ENCODE data around the gene CDK18.

The CDK18 gene

GRCh38 chr1:205534444-205534985 is 30.0 kb downstream of the CDK18 start:
- H3K79me2 ChIP-seq (ENCODE audit: insufficient read depth, low read length), result no peaks in the 10 kb centered on the region
- no peaks in the 10 kb centered on the region; the same call in 1 of the 2 replicates for H4K20me1 ChIP-seq (ENCODE audit: insufficient read depth, low read length)
- TF ChIP-seq EZH2 (IDR thresholded peaks at IDR 0.05; ENCODE audit: borderline replicate concordance, low read depth, low read length, severe bottlenecking), result no peak
- no peak for TF ChIP-seq CTCF (IDR thresholded peaks at IDR 0.05; ENCODE audit: borderline replicate concordance, extremely low read depth, low read length, poor library complexity, severe bottlenecking)
- no peaks in the 10 kb centered on the region for H3K27me3 ChIP-seq (ENCODE audit: insufficient read depth, low read length, poor library complexity)
- ATAC-seq (ENCODE audit: insufficient read depth, low read depth) (no peak), DNase-seq (no peak)
- H3K4me1 ChIP-seq (ENCODE audit: insufficient read depth, low read length), result no peaks in the 10 kb centered on the region
- no peaks in the 10 kb centered on the region for H3K36me3 ChIP-seq (ENCODE audit: insufficient read depth, low read length)
- no peaks in the 10 kb centered on the region for H3K9me3 ChIP-seq (ENCODE audit: insufficient read depth, low read length, severe bottlenecking)
- H3K4me3 ChIP-seq (ENCODE audit: low read depth in 1 of 2, low read length in 2 of 2), result no peak overlapping the region
- H3K4me2 ChIP-seq (ENCODE audit: insufficient read depth, low read length), result no peak overlapping the region
- no peak overlapping the region for H2AFZ ChIP-seq (ENCODE audit: low read depth, low read length)
- H3K27ac ChIP-seq (ENCODE audit: low read length), result no peak overlapping the region
- no peak overlapping the region for H3K9ac ChIP-seq (ENCODE audit: low read depth, low read length)

- H3K27ac ChIP-seq (ENCODE audit: low read length), result no peak overlapping the region
- no peak overlapping the region for H3K9ac ChIP-seq (ENCODE audit: low read depth, low read length)
- DNase-seq, result no peak
- TF ChIP-seq EZH2 (IDR thresholded peaks at IDR 0.05; ENCODE audit: borderline replicate concordance, low read depth, low read length, severe bottlenecking) (no peak), CTCF (IDR thresholded peaks at IDR 0.05; ENCODE audit: borderline replicate concordance, extremely low read depth, low read length, poor library complexity, severe bottlenecking) (no peak)
- H3K4me2 ChIP-seq (ENCODE audit: insufficient read depth, low read length), result no peak overlapping the region
- H3K4me3 ChIP-seq (ENCODE audit: low read depth in 1 of 2, low read length in 2 of 2), result no peak overlapping the region
- no peaks in the 10 kb centered on the region for H3K9me3 ChIP-seq (ENCODE audit: insufficient read depth, low read length, severe bottlenecking)
- no peak for ATAC-seq (ENCODE audit: insufficient read depth, low read depth)
- no peaks in the 10 kb centered on the region for H3K79me2 ChIP-seq (ENCODE audit: insufficient read depth, low read length)
- H3K36me3 ChIP-seq (ENCODE audit: insufficient read depth, low read length), result no peaks in the 10 kb centered on the region
- no peaks in the 10 kb centered on the region for H3K27me3 ChIP-seq (ENCODE audit: insufficient read depth, low read length, poor library complexity)
- H4K20me1 ChIP-seq (ENCODE audit: insufficient read depth, low read length), result no peaks in the 10 kb centered on the region; the same call in 1 of the 2 replicates
- H2AFZ ChIP-seq (ENCODE audit: low read depth, low read length), result no peak overlapping the region
- H3K4me1 ChIP-seq (ENCODE audit: insufficient read depth, low read length), result no peaks in the 10 kb centered on the region
Observed at GRCh38 chr1:205535096-205535495, 30.6 kb downstream of the CDK18 start.

- Histone ChIP-seq H3K4me2 (ENCODE audit: insufficient read depth, low read length) (no peak overlapping the region), H3K4me1 (ENCODE audit: insufficient read depth, low read length) (no peaks in the 10 kb centered on the region), H3K9ac (ENCODE audit: low read depth, low read length) (no peak overlapping the region), H3K79me2 (ENCODE audit: insufficient read depth, low read length) (no peaks in the 10 kb centered on the region), H3K9me3 (ENCODE audit: insufficient read depth, low read length, severe bottlenecking) (no peaks in the 10 kb centered on the region), H3K27me3 (ENCODE audit: insufficient read depth, low read length, poor library complexity) (peaks cover 2% of the 10 kb centered on the region), H3K36me3 (ENCODE audit: insufficient read depth, low read length) (no peaks in the 10 kb centered on the region), H2AFZ (ENCODE audit: low read depth, low read length) (no peak overlapping the region), H4K20me1 (ENCODE audit: insufficient read depth, low read length) (no peaks in the 10 kb centered on the region; the same call in 1 of the 2 replicates), H3K4me3 (ENCODE audit: low read depth in 1 of 2, low read length in 2 of 2) (no peak overlapping the region), H3K27ac (ENCODE audit: low read length) (no peak overlapping the region)
- ATAC-seq (ENCODE audit: insufficient read depth, low read depth), result no peak
- DNase-seq, result no peak
- TF ChIP-seq EZH2 (IDR thresholded peaks at IDR 0.05; ENCODE audit: borderline replicate concordance, low read depth, low read length, severe bottlenecking) (no peak), CTCF (IDR thresholded peaks at IDR 0.05; ENCODE audit: borderline replicate concordance, extremely low read depth, low read length, poor library complexity, severe bottlenecking) (no peak)
Observed at GRCh38 chr1:205535866-205536758, 31.6 kb downstream of the CDK18 start.

Data from DND-41 (cell line).